Measurements from ENCODE around the gene EEIG1.

Gene EEIG1

GRCh38 chr9:127953154-127953553 is 27.6 kb downstream of the EEIG1 start:
- no peak for TF ChIP-seq CTCF (conservative IDR thresholded peaks at IDR 0.05; ENCODE audit: low read depth, low read length)
- H3K4me3 ChIP-seq (ENCODE audit: low read length) = no peak overlapping the region
- DNase-seq (ENCODE audit: low read depth) = no peak

GRCh38 chr9:127950513-127951289 is 30.1 kb downstream of the EEIG1 start:
- DNase-seq (ENCODE audit: low read depth) = no peak
- no peak overlapping the region for H3K4me3 ChIP-seq (ENCODE audit: low read length)
- no peak for TF ChIP-seq CTCF (conservative IDR thresholded peaks at IDR 0.05; ENCODE audit: low read depth, low read length)

GRCh38 chr9:127949827-127950512 is 30.8 kb downstream of the EEIG1 start:
- H3K4me3 ChIP-seq (ENCODE audit: low read length) = no peak overlapping the region
- no peak for TF ChIP-seq CTCF (conservative IDR thresholded peaks at IDR 0.05; ENCODE audit: low read depth, low read length)
- no peak for DNase-seq (ENCODE audit: low read depth)

GRCh38 chr9:127947841-127948710 is 32.7 kb downstream of the EEIG1 start:
- no peak for DNase-seq (ENCODE audit: low read depth)
- H3K4me3 ChIP-seq (ENCODE audit: low read length) = no peak overlapping the region
- no peak for TF ChIP-seq CTCF (conservative IDR thresholded peaks at IDR 0.05; ENCODE audit: low read depth, low read length)

GRCh38 chr9:127946728-127947127 is 34.1 kb downstream of the EEIG1 start:
- DNase-seq (ENCODE audit: low read depth) = no peak
- no peak overlapping the region for H3K4me3 ChIP-seq (ENCODE audit: low read length)
- TF ChIP-seq CTCF (conservative IDR thresholded peaks at IDR 0.05; ENCODE audit: low read depth, low read length) = no peak

GRCh38 chr9:127945942-127946341 is 34.8 kb downstream of the EEIG1 start:
- no peak overlapping the region for H3K4me3 ChIP-seq (ENCODE audit: low read length)
- TF ChIP-seq CTCF (conservative IDR thresholded peaks at IDR 0.05; ENCODE audit: low read depth, low read length) = no peak
- no peak for DNase-seq (ENCODE audit: low read depth)

Data from retinal pigment epithelial cell (primary cell).